PFSK-1 (cell line): ENCODE data around the gene TRPC4.

Experiments
- FOXP2 ChIP-seq: optimal IDR thresholded peaks from 2 replicates; pipeline ENCODE3; 2011; ENCODE audit warnings: borderline replicate concordance, control low read depth, inconsistent platforms; ENCODE audit not compliant: insufficient read depth; ENCODE audit errors: extremely low read length, extremely low read depth
- POLR2AphosphoS5 ChIP-seq: IDR thresholded peaks from 2 replicates; pipeline ENCODE4 v1.6.1; 2012; ENCODE audit warnings: low read depth, mild to moderate bottlenecking, control low read depth, low read length, moderate library complexity
- SIN3A ChIP-seq: IDR thresholded peaks from 2 replicates; pipeline ENCODE4 v1.6.1; 2012; ENCODE audit warnings: mild to moderate bottlenecking, low read length, moderate library complexity, borderline replicate concordance; ENCODE audit not compliant: insufficient read depth
- TAF1 ChIP-seq: IDR thresholded peaks from 2 replicates; pipeline ENCODE4 v1.6.1; 2012; ENCODE audit warnings: low read length, control low read depth, borderline replicate concordance; ENCODE audit not compliant: insufficient read depth
- TF ChIP-seq, protein P1 (sequence below), 2 experiments: IDR thresholded peaks; 2 replicates each; pipeline versions ENCODE4 v1.6.1 to v1.8.0; 2011 to 2012; ENCODE audit warnings: low read depth in 2 of 2, low read length in 2 of 2, control low read depth in 1 of 2, inconsistent platforms in 1 of 2, mild to moderate bottlenecking in 1 of 2, moderate library complexity in 1 of 2; ENCODE audit not compliant: insufficient read depth in 1 of 2

DNA sequence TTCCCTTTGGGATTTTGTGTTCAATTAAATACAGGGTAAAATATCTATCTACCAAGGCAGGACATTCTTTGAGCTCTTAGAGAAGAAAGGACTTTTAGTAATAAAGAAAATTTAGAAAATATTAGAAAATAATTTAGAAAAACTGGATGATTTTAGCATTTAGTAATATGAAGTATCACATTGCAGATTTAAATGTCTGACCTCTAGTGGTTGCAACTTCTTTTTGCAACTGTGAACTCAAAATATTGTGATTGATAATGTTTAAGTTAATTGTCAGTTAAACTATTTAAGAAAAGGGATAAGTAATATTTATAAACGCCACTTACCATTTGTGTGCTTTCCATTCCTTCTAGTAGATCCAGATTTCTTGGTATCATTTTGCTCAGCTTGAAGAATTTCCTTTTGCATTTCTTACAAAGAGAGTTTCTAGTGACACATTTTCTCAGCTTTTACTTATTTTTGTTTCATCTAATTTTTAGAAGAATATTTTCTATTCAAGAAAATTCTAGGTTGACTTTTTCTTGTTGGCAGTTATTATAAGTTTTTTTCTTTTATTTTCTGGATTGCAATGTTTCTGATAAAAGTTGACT is 260.7 kb downstream of the TRPC4 start:
- TF ChIP-seq TAF1 (no peak), POLR2AphosphoS5 (no peak), SIN3A (no peak), FOXP2 (no peak)
- TF ChIP-seq, protein P1, sequence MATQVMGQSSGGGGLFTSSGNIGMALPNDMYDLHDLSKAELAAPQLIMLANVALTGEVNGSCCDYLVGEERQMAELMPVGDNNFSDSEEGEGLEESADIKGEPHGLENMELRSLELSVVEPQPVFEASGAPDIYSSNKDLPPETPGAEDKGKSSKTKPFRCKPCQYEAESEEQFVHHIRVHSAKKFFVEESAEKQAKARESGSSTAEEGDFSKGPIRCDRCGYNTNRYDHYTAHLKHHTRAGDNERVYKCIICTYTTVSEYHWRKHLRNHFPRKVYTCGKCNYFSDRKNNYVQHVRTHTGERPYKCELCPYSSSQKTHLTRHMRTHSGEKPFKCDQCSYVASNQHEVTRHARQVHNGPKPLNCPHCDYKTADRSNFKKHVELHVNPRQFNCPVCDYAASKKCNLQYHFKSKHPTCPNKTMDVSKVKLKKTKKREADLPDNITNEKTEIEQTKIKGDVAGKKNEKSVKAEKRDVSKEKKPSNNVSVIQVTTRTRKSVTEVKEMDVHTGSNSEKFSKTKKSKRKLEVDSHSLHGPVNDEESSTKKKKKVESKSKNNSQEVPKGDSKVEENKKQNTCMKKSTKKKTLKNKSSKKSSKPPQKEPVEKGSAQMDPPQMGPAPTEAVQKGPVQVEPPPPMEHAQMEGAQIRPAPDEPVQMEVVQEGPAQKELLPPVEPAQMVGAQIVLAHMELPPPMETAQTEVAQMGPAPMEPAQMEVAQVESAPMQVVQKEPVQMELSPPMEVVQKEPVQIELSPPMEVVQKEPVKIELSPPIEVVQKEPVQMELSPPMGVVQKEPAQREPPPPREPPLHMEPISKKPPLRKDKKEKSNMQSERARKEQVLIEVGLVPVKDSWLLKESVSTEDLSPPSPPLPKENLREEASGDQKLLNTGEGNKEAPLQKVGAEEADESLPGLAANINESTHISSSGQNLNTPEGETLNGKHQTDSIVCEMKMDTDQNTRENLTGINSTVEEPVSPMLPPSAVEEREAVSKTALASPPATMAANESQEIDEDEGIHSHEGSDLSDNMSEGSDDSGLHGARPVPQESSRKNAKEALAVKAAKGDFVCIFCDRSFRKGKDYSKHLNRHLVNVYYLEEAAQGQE (IDR thresholded peaks at IDR 0.05; ENCODE audit: insufficient read depth in 1 of 2, low read depth in 2 of 2, low read length in 2 of 2), result no peak
